Stimulated activated naive CD8-positive, alpha-beta T cell treated with anti-CD3 and anti-CD28 coated beads, Interleukin-15, amount 100 ng/mL, for 72 hours (primary cell): Measurements from ENCODE around the gene ABO.
"Not testable (repeated sequence)": the region's sequence is repeated elsewhere in the genome, so short reads cannot be mapped to it uniquely, and the experiment has no call there.

Experiments
- ATAC-seq: fragments of 150-1000 bp; cut with Tn5 transposase; 2 replicates; pipeline ENCODE4 v1.10.0; 2021; ENCODE audit warnings: mild to moderate bottlenecking, moderate library complexity
- DNase-seq, 2 donors: peaks; one replicate each; pipeline ENCODE4 v3.0.0; 2021 to 2022
- H3K27ac Mint-ChIP-seq, 2 donors: one replicate each; pipeline ENCODE4 v1.8.0; 2022; ENCODE audit warnings: mild to moderate bottlenecking in 2 of 2, mixed read lengths in 2 of 2, moderate library complexity in 2 of 2
- H3K27me3 Mint-ChIP-seq: one replicate; pipeline ENCODE4 v1.8.0; 2022; ENCODE audit warnings: mixed read lengths
- H3K4me1 Mint-ChIP-seq: one replicate; pipeline ENCODE4 v1.8.0; 2022; ENCODE audit warnings: mild to moderate bottlenecking, mixed read lengths
- H3K4me3 Mint-ChIP-seq, 2 donors: one replicate each; pipeline ENCODE4 v1.8.0; 2022; ENCODE audit warnings: mild to moderate bottlenecking in 2 of 2, mixed read lengths in 2 of 2, moderate library complexity in 1 of 2
- H3K9me3 Mint-ChIP-seq, 2 donors: one replicate each; pipeline ENCODE4 v1.8.0; 2022; ENCODE audit warnings: mixed read lengths in 2 of 2

Gene ABO

GRCh38 chr9:133246562-133246961 lies 28.4 kb downstream of the ABO start:
- DNase-seq = no peak
- no peak overlapping the region for H3K4me3 Mint-ChIP-seq
- H3K27me3 Mint-ChIP-seq = peaks cover 15% of the 10 kb centered on the region
- no peak overlapping the region for H3K27ac Mint-ChIP-seq
- no peak for ATAC-seq
- H3K4me1 Mint-ChIP-seq = no peaks in the 10 kb centered on the region
- no peaks in the 10 kb centered on the region for H3K9me3 Mint-ChIP-seq

- no peak overlapping the region for H3K27ac Mint-ChIP-seq
- no peak for DNase-seq
- no peaks in the 10 kb centered on the region for H3K9me3 Mint-ChIP-seq
- H3K4me1 Mint-ChIP-seq = peaks cover 16% of the 10 kb centered on the region
- peaks cover 16% of the 10 kb centered on the region for H3K27me3 Mint-ChIP-seq
- no peak overlapping the region for H3K4me3 Mint-ChIP-seq
- no peak for ATAC-seq
These were observed 32.0 kb downstream of the ABO start for GRCh38 chr9:133242991-133243390.

GRCh38 chr9:133242241-133242640 lies 32.8 kb downstream of the ABO start:
- DNase-seq (no peak), ATAC-seq (no peak)
- Mint-ChIP-seq H3K27ac (no peak overlapping the region), H3K27me3 (peaks cover 23% of the 10 kb centered on the region), H3K9me3 (no peaks in the 10 kb centered on the region), H3K4me3 (no peak overlapping the region), H3K4me1 (peaks cover 19% of the 10 kb centered on the region)

GRCh38 chr9:133239533-133240090 lies 35.4 kb downstream of the ABO start:
- Mint-ChIP-seq H3K27ac (peak overlapping the region in 1 of 2 donors; percentile 34), H3K9me3 (no peaks in the 10 kb centered on the region), H3K27me3 (peaks cover 28% of the 10 kb centered on the region), H3K4me3 (peak overlapping the region; percentile 78 to 82), H3K4me1 (peaks cover 19% of the 10 kb centered on the region)
- ATAC-seq = no peak
- no peak for DNase-seq

- H3K4me3 Mint-ChIP-seq = peak overlapping the region; percentile 78 to 82
- H3K27ac Mint-ChIP-seq = peak overlapping the region in 1 of 2 donors; percentile 48
- H3K27me3 Mint-ChIP-seq = peaks cover 28% of the 10 kb centered on the region
- H3K9me3 Mint-ChIP-seq = no peaks in the 10 kb centered on the region
- peaks cover 19% of the 10 kb centered on the region for H3K4me1 Mint-ChIP-seq
- DNase-seq = peak; percentile 67 to 75
- ATAC-seq = peak; percentile 94
These were observed 36.0 kb downstream of the ABO start for GRCh38 chr9:133238851-133239532.

GRCh38 chr9:133238272-133238850 lies 36.6 kb downstream of the ABO start:
- peak; percentile 67 for ATAC-seq
- peak overlapping the region; percentile 78 to 82 for H3K4me3 Mint-ChIP-seq
- peaks cover 28% of the 10 kb centered on the region for H3K27me3 Mint-ChIP-seq

GRCh38 chr9:133237035-133237731 lies 37.8 kb downstream of the ABO start:
- Mint-ChIP-seq H3K9me3 (no peaks in the 10 kb centered on the region), H3K27me3 (peaks cover 28% of the 10 kb centered on the region), H3K4me1 (peaks cover 19% of the 10 kb centered on the region), H3K4me3 (no peak overlapping the region), H3K27ac (no peak overlapping the region)
- DNase-seq = no peak
- ATAC-seq = no peak

More at GRCh38 chr9:133238272-133238850, 36.6 kb downstream of the ABO start:
- Mint-ChIP-seq H3K4me1 (peaks cover 19% of the 10 kb centered on the region), H3K9me3 (no peaks in the 10 kb centered on the region), H3K27ac (no peak overlapping the region)
- DNase-seq = peak; percentile 27 to 41

- not testable (repeated sequence) for ATAC-seq, DNase-seq, H3K9me3 Mint-ChIP-seq, H3K27ac Mint-ChIP-seq, H3K4me3 Mint-ChIP-seq
- Mint-ChIP-seq H3K27me3 (peaks cover 28% of the 10 kb centered on the region), H3K4me1 (peaks cover 19% of the 10 kb centered on the region)
These were observed 38.5 kb downstream of the ABO start for GRCh38 chr9:133236291-133237034.

- DNase-seq = no peak
- H3K4me3 Mint-ChIP-seq = no peak overlapping the region
- H3K27ac Mint-ChIP-seq = no peak overlapping the region
- no peak for ATAC-seq
- H3K27me3 Mint-ChIP-seq = peaks cover 28% of the 10 kb centered on the region
- peaks cover 19% of the 10 kb centered on the region for H3K4me1 Mint-ChIP-seq
- H3K9me3 Mint-ChIP-seq = no peaks in the 10 kb centered on the region
These were observed 39.3 kb downstream of the ABO start for GRCh38 chr9:133235549-133236222.

- no peaks in the 10 kb centered on the region for H3K9me3 Mint-ChIP-seq
- no peak overlapping the region for H3K27ac Mint-ChIP-seq
- DNase-seq = no peak
- peaks cover 19% of the 10 kb centered on the region for H3K4me1 Mint-ChIP-seq
- H3K4me3 Mint-ChIP-seq = no peak overlapping the region
- H3K27me3 Mint-ChIP-seq = peaks cover 28% of the 10 kb centered on the region
- no peak for ATAC-seq
These were observed 40.3 kb downstream of the ABO start for GRCh38 chr9:133234577-133235322.

GRCh38 chr9:133233681-133234432 lies 41.1 kb downstream of the ABO start:
- DNase-seq (no peak), ATAC-seq (no peak)
- Mint-ChIP-seq H3K27ac (no peak overlapping the region), H3K9me3 (no peaks in the 10 kb centered on the region), H3K4me3 (no peak overlapping the region), H3K27me3 (peaks cover 21% of the 10 kb centered on the region), H3K4me1 (peaks cover 12% of the 10 kb centered on the region)

- not testable (repeated sequence) for H3K4me1 Mint-ChIP-seq, H3K27me3 Mint-ChIP-seq, H3K4me3 Mint-ChIP-seq, DNase-seq, H3K27ac Mint-ChIP-seq, H3K9me3 Mint-ChIP-seq, ATAC-seq
These were observed 43.0 kb downstream of the ABO start for GRCh38 chr9:133231934-133232568.

GRCh38 chr9:133230514-133230913 lies 44.5 kb downstream of the ABO start:
- not testable (repeated sequence) for H3K27me3 Mint-ChIP-seq, H3K4me1 Mint-ChIP-seq, ATAC-seq

More at GRCh38 chr9:133230514-133230913, 44.5 kb downstream of the ABO start:
- not testable (repeated sequence) for DNase-seq, H3K9me3 Mint-ChIP-seq, H3K4me3 Mint-ChIP-seq, H3K27ac Mint-ChIP-seq
